ES-I3 (cell line): ENCODE results near the gene CDK8.

ENCODE experiments used
- H3K36me3 ChIP-seq: 2 replicates; pipeline ENCODE4 v1.6.1; 2013; ENCODE audit warnings: mild to moderate bottlenecking, low read length, control low read depth, moderate library complexity; ENCODE audit not compliant: insufficient read depth
- H3K4me1 ChIP-seq: 2 replicates; pipeline ENCODE4 v1.6.1; 2013; ENCODE audit warnings: mild to moderate bottlenecking, control low read depth, low read length; ENCODE audit not compliant: insufficient read depth
- H3K9ac ChIP-seq: 2 replicates; pipeline ENCODE4 v1.6.1; 2013; ENCODE audit warnings: low read depth, mild to moderate bottlenecking, low read length, moderate library complexity
- H3K9me3 ChIP-seq: 2 replicates; pipeline ENCODE4 v1.6.1; 2013; ENCODE audit warnings: mild to moderate bottlenecking, low read length, moderate library complexity; ENCODE audit not compliant: control insufficient read depth, insufficient read depth

Gene CDK8

GRCh38 chr13:26253787-26254582 is at the start of gene CDK8:
CDK8 (plus strand) TSS chr13:26254129; CDS start chr13:26254642, 513 bp downstream.
- Histone ChIP-seq H3K9me3 (no peaks in the 10 kb centered on the region), H3K4me1 (no peaks in the 10 kb centered on the region; the same call in 1 of the 2 replicates), H3K9ac (peak within 1 kb of the TSS; percentile 77), H3K36me3 (no peaks in the 10 kb centered on the region)

DNA sequence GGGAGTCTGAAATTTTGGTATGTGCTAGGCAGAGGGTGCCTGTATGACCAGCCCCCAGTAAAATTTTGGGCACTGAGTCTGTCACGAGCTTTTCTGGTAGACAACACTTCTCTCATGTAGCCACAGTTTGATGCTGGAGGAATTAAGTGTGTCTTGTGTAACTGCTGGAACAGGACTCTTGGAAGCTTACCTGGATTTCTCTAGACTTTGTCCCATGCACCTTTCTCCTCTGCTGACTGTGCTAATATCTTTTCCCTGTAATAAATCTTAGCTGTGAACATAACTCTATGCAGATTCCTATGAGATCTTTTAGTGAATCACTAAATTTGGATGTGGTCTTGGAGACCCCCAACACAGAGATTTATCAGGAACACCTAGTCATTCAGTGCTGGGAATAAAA is 45.6 kb upstream of the CDK8 start:
- Histone ChIP-seq H3K9ac (no peak overlapping the region), H3K4me1 (peaks cover 4% of the 10 kb centered on the region; the same call in 1 of the 2 replicates), H3K36me3 (no peaks in the 10 kb centered on the region), H3K9me3 (no peaks in the 10 kb centered on the region)

GRCh38 chr13:26213345-26213744 is 40.6 kb upstream of the CDK8 start:
- Histone ChIP-seq H3K9me3 (no peaks in the 10 kb centered on the region), H3K9ac (no peak overlapping the region), H3K4me1 (no peaks in the 10 kb centered on the region), H3K36me3 (peaks cover 19% of the 10 kb centered on the region)

GRCh38 chr13:26213982-26214381 is 39.9 kb upstream of the CDK8 start:
- Histone ChIP-seq H3K9ac (no peak overlapping the region), H3K4me1 (no peaks in the 10 kb centered on the region), H3K36me3 (peaks cover 19% of the 10 kb centered on the region), H3K9me3 (no peaks in the 10 kb centered on the region)

GRCh38 chr13:26216042-26216441 is 37.9 kb upstream of the CDK8 start:
- peaks cover 28% of the 10 kb centered on the region for H3K36me3 ChIP-seq
- no peak overlapping the region for H3K9ac ChIP-seq
- no peaks in the 10 kb centered on the region for H3K9me3 ChIP-seq
- H3K4me1 ChIP-seq = peaks cover 6% of the 10 kb centered on the region; the same call in 1 of the 2 replicates

- Histone ChIP-seq H3K4me1 (peaks cover 6% of the 10 kb centered on the region; the same call in 1 of the 2 replicates), H3K36me3 (peaks cover 21% of the 10 kb centered on the region), H3K9ac (no peak overlapping the region), H3K9me3 (no peaks in the 10 kb centered on the region)
Measured at GRCh38 chr13:26219726-26220125, 34.2 kb upstream of the CDK8 start.

DNA sequence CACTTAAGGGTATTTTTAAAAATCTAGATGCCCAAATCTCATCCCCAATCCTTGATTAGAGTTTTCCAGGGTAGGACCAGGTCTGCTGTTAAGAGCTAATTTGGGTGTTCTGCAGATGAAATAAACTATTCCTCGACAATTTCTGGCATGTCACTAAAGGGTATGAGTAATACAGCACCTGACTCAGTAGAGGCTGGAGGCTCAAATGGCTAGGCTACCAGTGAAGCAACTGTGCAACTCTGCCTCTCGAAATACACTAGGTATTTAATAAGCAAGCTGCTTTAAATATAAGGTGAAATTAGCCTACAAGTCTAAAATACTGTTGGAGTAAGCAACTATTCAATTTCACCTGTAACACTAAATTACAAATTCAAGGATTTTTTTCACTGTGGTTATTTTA is 33.4 kb upstream of the CDK8 start:
- H3K36me3 ChIP-seq = peaks cover 17% of the 10 kb centered on the region
- H3K9ac ChIP-seq = no peak overlapping the region
- no peaks in the 10 kb centered on the region for H3K9me3 ChIP-seq
- H3K4me1 ChIP-seq = peaks cover 6% of the 10 kb centered on the region; the same call in 1 of the 2 replicates

- no peaks in the 10 kb centered on the region for H3K9me3 ChIP-seq
Measured at GRCh38 chr13:26221399-26221720, 32.6 kb upstream of the CDK8 start.

GRCh38 chr13:26221721-26222519 is 32.0 kb upstream of the CDK8 start, which contains the start of gene RNF6:
RNF6 (minus strand) TSS chr13:26222314; CDS start chr13:26219649, 2,665 bp downstream.
- Histone ChIP-seq H3K9ac (peak within 1 kb of the TSS; percentile 71), H3K4me1 (peaks cover 6% of the 10 kb centered on the region; the same call in 1 of the 2 replicates), H3K9me3 (no peaks in the 10 kb centered on the region), H3K36me3 (peaks cover 17% of the 10 kb centered on the region)

More at GRCh38 chr13:26221399-26221720, 32.6 kb upstream of the CDK8 start:
- Histone ChIP-seq H3K4me1 (peaks cover 6% of the 10 kb centered on the region; the same call in 1 of the 2 replicates), H3K36me3 (peaks cover 17% of the 10 kb centered on the region), H3K9ac (peak overlapping the region; percentile 71)

DNA sequence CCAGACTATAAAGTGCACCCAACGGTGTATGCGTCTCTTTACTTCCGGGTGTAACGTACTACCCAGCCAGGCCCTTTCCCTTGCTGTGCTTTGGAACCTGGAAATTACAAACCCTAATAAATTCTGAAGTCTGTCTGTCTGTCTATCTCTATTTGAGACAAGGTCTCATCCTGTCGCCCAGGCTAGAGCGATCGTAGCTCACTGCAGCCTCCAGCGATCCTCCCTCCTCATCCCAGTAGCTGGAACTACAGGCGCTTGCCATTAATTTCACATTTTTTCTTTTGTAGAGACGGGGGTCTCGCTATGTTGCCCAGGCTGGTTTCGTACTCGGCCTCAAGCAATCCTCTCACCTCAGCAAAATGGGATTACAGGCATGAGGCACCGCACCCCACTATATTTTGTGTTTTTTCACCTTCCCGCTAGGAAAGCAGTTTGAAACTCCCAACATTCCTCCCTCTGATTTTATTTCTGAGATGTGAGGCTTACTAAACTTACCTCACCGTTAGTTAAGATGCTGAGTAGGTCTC is 31.3 kb upstream of the CDK8 start:
- Histone ChIP-seq H3K9me3 (no peaks in the 10 kb centered on the region), H3K4me1 (peaks cover 6% of the 10 kb centered on the region; the same call in 1 of the 2 replicates), H3K36me3 (peaks cover 11% of the 10 kb centered on the region), H3K9ac (peak overlapping the region; percentile 71)

GRCh38 chr13:26225896-26226617 is 27.9 kb upstream of the CDK8 start:
- Histone ChIP-seq H3K9me3 (no peaks in the 10 kb centered on the region), H3K9ac (no peak overlapping the region), H3K4me1 (no peaks in the 10 kb centered on the region), H3K36me3 (no peaks in the 10 kb centered on the region)

- H3K36me3 ChIP-seq = no peaks in the 10 kb centered on the region
Measured at GRCh38 chr13:26227166-26227971, 26.6 kb upstream of the CDK8 start.

GRCh38 chr13:26228096-26228495 is 25.8 kb upstream of the CDK8 start:
- H3K36me3 ChIP-seq = no peaks in the 10 kb centered on the region
- no peaks in the 10 kb centered on the region for H3K9me3 ChIP-seq
- no peak overlapping the region for H3K9ac ChIP-seq
- no peaks in the 10 kb centered on the region for H3K4me1 ChIP-seq

More at GRCh38 chr13:26227166-26227971, 26.6 kb upstream of the CDK8 start:
- Histone ChIP-seq H3K9me3 (no peaks in the 10 kb centered on the region), H3K4me1 (no peaks in the 10 kb centered on the region), H3K9ac (no peak overlapping the region)
